HepG2 (cell line): ENCODE data around the gene UBXN6. TPM values are rescaled to one million over a fixed set of nuclear protein-coding genes. Genes with fewer than 3 reads are reported as not detected.
A peak's percentile ranks its signal among the peaks of the same experiment; 100 is the strongest.

Source experiments
- ATAC-seq: fragments of 200-7000 bp; cut with Tn5 transposase; 3 replicates; pipeline ENCODE4 v1.9.1; 2020; ENCODE audit warnings: mild to moderate bottlenecking, moderate library complexity
- BruUV-seq: library from RNA; stranded (reverse); fragments of 400-500 nt; replicated peaks from 2 replicates; lab custom pipeline; 2021; lab: Mats Ljungman, UMichigan
- CTCF ChIA-PET: fragments of 300-600 bp; formaldehyde crosslinking; extraction: SDS; loops from one replicate; lab custom pipeline; 2021; ENCODE audit warnings: low total read pairs, inconsistent platforms, low intra/inter-chr PET ratio; lab: Yijun Ruan, JAX
- POLR2A ChIA-PET: fragments of 350-600 bp; sonication (Branson Sonifier 250); formaldehyde crosslinking; loops from one replicate; lab custom pipeline; 2020; ENCODE audit warnings: antibody characterized with exemption, inconsistent platforms; lab: Yijun Ruan, JAX
- DNase-seq: peaks from one replicate; pipeline ENCODE4 v3.0.0-alpha.2; 2015; ENCODE audit warnings: low spot score
- FAIRE-seq: peaks from 3 replicates; lab custom pipeline; 2011; peaks lifted over from hg19 to GRCh38; lab: Jason Lieb, UNC
- H2AFZ ChIP-seq: one replicate; pipeline ENCODE4 v1.6.1; 2011; ENCODE audit warnings: low read length, inconsistent platforms
- H3K27ac ChIP-seq: fragments of 300-600 bp; 3 replicates; pipeline ENCODE4 v1.8.0; 2011; ENCODE audit warnings: mixed run types, mild to moderate bottlenecking, mixed read lengths, low read length, inconsistent platforms; ENCODE audit not compliant: insufficient read depth; ENCODE audit errors: extremely low read length
- H3K27me3 ChIP-seq, 2 experiments: fragments of 200-600 bp in 1 of 2; 2 replicates in 1 of 2; 3 replicates in 1 of 2; pipeline versions ENCODE4 v1.6.0 to v1.8.0; 2011; ENCODE audit warnings: low read length in 2 of 2, mild to moderate bottlenecking in 2 of 2, moderate library complexity in 2 of 2, inconsistent platforms in 1 of 2; ENCODE audit not compliant: insufficient read depth in 2 of 2, control insufficient read depth in 1 of 2
- H3K36me3 ChIP-seq, 2 experiments: fragments of 200-600 bp in 1 of 2; replicated peaks in 1 of 2; 2 replicates in 1 of 2; 3 replicates in 1 of 2; pipeline versions ENCODE4 v1.5.1 to v1.8.0; 2011; ENCODE audit warnings: low read length in 2 of 2, inconsistent platforms in 1 of 2; ENCODE audit not compliant: insufficient read depth in 2 of 2, control insufficient read depth in 1 of 2
- H3K4me1 ChIP-seq: 2 replicates; pipeline ENCODE4 v1.5.1; 2012; ENCODE audit warnings: low read length, inconsistent platforms; ENCODE audit not compliant: insufficient read depth
- H3K4me2 ChIP-seq: 2 replicates; pipeline ENCODE4 v1.6.0; 2011; ENCODE audit warnings: low read depth, low read length, inconsistent platforms
- H3K4me3 ChIP-seq, 3 experiments: fragments of 200-600 bp in 1 of 3; sonication (generic), shearing (Covaris generic) in 1 of 3; replicated peaks in 1 of 3; 2 replicates each; pipeline ENCODE4 v1.5.1; 2011 to 2016; ENCODE audit warnings: low read length in 3 of 3, inconsistent platforms in 2 of 3, low read depth in 2 of 3, mild to moderate bottlenecking in 2 of 3, control low read depth in 1 of 3, mixed read lengths in 1 of 3; ENCODE audit not compliant: insufficient read depth in 1 of 3
- H3K79me2 ChIP-seq: one replicate; pipeline ENCODE4 v1.6.1; 2011; ENCODE audit warnings: low read length, inconsistent platforms; ENCODE audit not compliant: insufficient read depth
- H3K9ac ChIP-seq: 2 replicates; pipeline ENCODE4 v1.6.0; 2011; ENCODE audit warnings: mild to moderate bottlenecking, low read depth, low read length, inconsistent platforms; ENCODE audit not compliant: insufficient read depth
- H3K9me3 ChIP-seq: 2 replicates; pipeline ENCODE4 v1.5.1; 2012; ENCODE audit warnings: mild to moderate bottlenecking, low read length
- H4K20me1 ChIP-seq: 2 replicates; pipeline ENCODE4 v1.6.0; 2011; ENCODE audit warnings: inconsistent platforms, mild to moderate bottlenecking, low read length, moderate library complexity; ENCODE audit not compliant: insufficient read depth
- CAMTA2 ChIP-seq: sonication (generic); formaldehyde crosslinking; IDR thresholded peaks from 2 replicates; pipeline ENCODE4 v1.4.0; 2020; ENCODE audit warnings: mild to moderate bottlenecking, missing genetic modification reagents, borderline replicate concordance
- CBX5 ChIP-seq: sonication (generic); formaldehyde crosslinking; IDR thresholded peaks from 2 replicates; pipeline ENCODE4 v1.4.0; 2020; ENCODE audit warnings: missing genetic modification reagents, borderline replicate concordance
- KLF16 ChIP-seq, 2 experiments: sonication (generic) in 1 of 2; formaldehyde crosslinking in 1 of 2; IDR thresholded peaks; 2 replicates each; pipeline versions ENCODE4 v1.6.1 to v1.8.0; 2016 to 2023; ENCODE audit warnings: missing genetic modification reagents in 2 of 2, missing compliant biosample characterization in 1 of 2
- MTERF4 ChIP-seq: sonication (generic); formaldehyde crosslinking; IDR thresholded peaks from 2 replicates; pipeline ENCODE4 v1.8.0; 2023; ENCODE audit warnings: mild to moderate bottlenecking, missing genetic modification reagents
- NCOA2 ChIP-seq: sonication (generic); formaldehyde crosslinking; IDR thresholded peaks from 2 replicates; pipeline ENCODE4 v1.8.0; 2022; ENCODE audit warnings: inconsistent platforms
- PAXIP1 ChIP-seq: sonication (generic); formaldehyde crosslinking; conservative IDR thresholded peaks from 2 replicates; pipeline ENCODE4 v1.4.0; 2020; ENCODE audit warnings: mild to moderate bottlenecking, missing genetic modification reagents, moderate library complexity
- PRDM10 ChIP-seq: sonication (generic); formaldehyde crosslinking; IDR thresholded peaks from 2 replicates; pipeline ENCODE4 v1.4.0; 2020; ENCODE audit warnings: low read depth, missing genetic modification reagents
- SIN3A ChIP-seq: IDR thresholded peaks from 2 replicates; pipeline ENCODE4 v1.6.1; 2011; ENCODE audit warnings: low read depth, mild to moderate bottlenecking, control low read depth, low read length, borderline replicate concordance
- SNAPC5 ChIP-seq: sonication (generic); formaldehyde crosslinking; IDR thresholded peaks from 2 replicates; pipeline ENCODE4 v1.8.1; 2023; ENCODE audit warnings: mild to moderate bottlenecking, missing genetic modification reagents, borderline replicate concordance
- ZBTB14 ChIP-seq: sonication (generic); formaldehyde crosslinking; IDR thresholded peaks from 2 replicates; pipeline ENCODE4 v1.4.0; 2020; ENCODE audit warnings: missing genetic modification reagents
- ZNF326 ChIP-seq: sonication (generic); formaldehyde crosslinking; IDR thresholded peaks from 2 replicates; pipeline ENCODE4 v1.4.0; 2020; ENCODE audit warnings: missing genetic modification reagents, borderline replicate concordance
- ZNF501 ChIP-seq: sonication (generic); formaldehyde crosslinking; IDR thresholded peaks from 2 replicates; pipeline ENCODE4 v1.5.1; 2020; ENCODE audit warnings: mild to moderate bottlenecking, moderate library complexity, missing genetic modification reagents
- ZNF510 ChIP-seq: sonication (generic); formaldehyde crosslinking; IDR thresholded peaks from 2 replicates; pipeline ENCODE4 v1.4.0; 2020; ENCODE audit warnings: low read depth, mild to moderate bottlenecking, missing genetic modification reagents
- WGBS: methylation state at CpG from one replicate; pipeline ENCODE4 v1.1.6; 2017; ENCODE audit warnings: low lambda C conversion rate; 5-methylcytosine and 5-hydroxymethylcytosine counted together
- in situ Hi-C: cut with HindIII; loops from 2 replicates; pipeline ENCODE4 v1.10.0; 2017; ENCODE audit warnings: low pct_unique_long_range_greater_than_20kb; ENCODE audit not compliant: extremely low pct_ligation_motif_present
- intact Hi-C: fragments of 100-400 bp; cut with micrococcal nuclease; formaldehyde crosslinking; loops from one replicate; pipeline ENCODE4 v1.10.0; 2022; ENCODE audit not compliant: unreplicated experiment
- polyA plus RNA-seq, 8 experiments: library from polyadenylated mRNA; depleted of rRNA in 3 of 8; stranded (reverse) in 7 of 8; unstranded in 1 of 8; fragments of >200 nt; fragmentation: Illumina TruSeq in 4 of 8; extraction: Trizol in 4 of 8; gene quantifications; 2 replicates each; pipeline versions ENCODE4 v1.2.1 to v1.2.3, GENCODE V29; 2011 to 2016; ENCODE audit warnings: low read depth in 4 of 8, missing spikeins in 1 of 8, mixed read lengths in 1 of 8; ENCODE audit not compliant: insufficient read depth in 1 of 8
- total RNA-seq, 5 experiments: library from RNA; depleted of rRNA; stranded (reverse); fragments of >200 nt; fragmentation: Illumina TruSeq; extraction: Trizol; gene quantifications; 2 replicates each; pipeline ENCODE4 v1.2.3, GENCODE V29; 2016; ENCODE audit warnings: low read depth in 1 of 5

UBXN6 gene
- total and polyA plus RNA-seq, 2 of the 13 experiments (the other 11 are each of a cell fraction or from before 2014, with no cell fraction given), result 34.9 to 35.5 TPM

- ChIA-PET POLR2A (interaction anchor here (0.6 to 1.4 kb wide), 4 partner anchors 9 to 517 kb away, joined by 3 to 14 read pairs (median 3); partner anchors contain the start of gene MPND), CTCF (interaction anchor here (0.5 to 3.7 kb wide), 4 partner anchors 24 to 132 kb away, joined by 3 to 27 read pairs (median 4); no protein-coding TSS in a partner anchor)
- intact Hi-C loops, result loop anchor here (5.0 kb wide), 2 partner anchors 58 to 132 kb away; partner anchors contain the start of gene UBXN6
- 0% methylated on average over 8 of the region's 12 CpGs for WGBS
- H3K27me3 ChIP-seq, result no peaks in the 10 kb centered on the region; a peak in 1 of 5 replicates
- H2AFZ ChIP-seq, result no peak overlapping the region
- H3K9ac ChIP-seq, result peak overlapping the region; percentile 87
- H4K20me1 ChIP-seq, result peaks cover 7% of the 10 kb centered on the region
- FAIRE-seq (no peak), ATAC-seq (peak; percentile 39), DNase-seq (no peak)
- H3K36me3 ChIP-seq, result peaks cover 10 to 19% of the 10 kb centered on the region in 2 experiments
- peaks cover 69% of the 10 kb centered on the region for H3K4me1 ChIP-seq
- H3K4me2 ChIP-seq, result peak overlapping the region; percentile 96
- no peaks in the 10 kb centered on the region for H3K9me3 ChIP-seq
- H3K27ac ChIP-seq, result peak overlapping the region; percentile 84
- peaks cover 68% of the 10 kb centered on the region for H3K79me2 ChIP-seq
- peak overlapping the region; percentile 97 to 99 (median 97) for H3K4me3 ChIP-seq
- no TSS peak for BruUV-seq
- in situ Hi-C loops, result no loop called here
- TF ChIP-seq ZNF326 (CRISPR knock-in tag) (no peak), PAXIP1 (CRISPR knock-in tag) (0 out of 2 replicates have a peak, but pooled peaks have one; percentile 3), NCOA2 (CRISPR knock-in tag) (no peak), SNAPC5 (no peak), ZNF501 (CRISPR knock-in tag) (no peak), ZNF510 (CRISPR knock-in tag) (no peak), PRDM10 (CRISPR knock-in tag) (no peak), CAMTA2 (CRISPR knock-in tag) (0 out of 2 replicates have a peak, but pooled peaks have one; percentile 45), MTERF4 (CRISPR knock-in tag) (no peak), CBX5 (CRISPR knock-in tag) (0 out of 2 replicates have a peak, but pooled peaks have one; percentile 37), SIN3A (peak; percentile 28; the same call in 1 of the 2 replicates), ZBTB14 (CRISPR knock-in tag) (no peak), KLF16 (CRISPR knock-in tag; IDR thresholded peaks at IDR 0.05) (no peak)
Measured at GRCh38 chr19:4399812-4400134, 57.8 kb downstream of the UBXN6 start.
